Heart left ventricle (tissue), 16 donors: Measurements from ENCODE around the gene TTC8. TPM values are rescaled to one million over a fixed set of nuclear protein-coding genes. Genes with fewer than 3 reads are reported as not detected.

Source experiments
- ATAC-seq, 4 donors: fragments of 200-7000 bp; cut with Tn5 transposase; one replicate each; pipeline ENCODE4 v1.9.1; 2020 to 2022; ENCODE audit warnings: moderate library complexity in 4 of 4, mild to moderate bottlenecking in 3 of 4, moderate number of reproducible peaks in 1 of 4
- DNase-seq, 5 donors: peaks; one replicate each; pipeline ENCODE4 v3.0.0-alpha.2; 2020
- H3K27ac ChIP-seq, 12 donors: fragments of 200-600 bp; sonication (generic) in 4 of 12; one replicate each; pipeline versions ENCODE4 v1.5.0 to v1.8.0; 2016 to 2022; ENCODE audit warnings: mild to moderate bottlenecking in 2 of 12
- H3K27me3 ChIP-seq, 9 donors: fragments of 200-600 bp; sonication (generic) in 2 of 9; one replicate each; pipeline versions ENCODE4 v1.5.1 to v1.8.0; 2016 to 2022; ENCODE audit warnings: mild to moderate bottlenecking in 3 of 9
- H3K36me3 ChIP-seq, 9 donors: fragments of 200-600 bp; sonication (generic) in 2 of 9; one replicate each; pipeline versions ENCODE4 v1.5.0 to v1.8.0; 2018 to 2022; ENCODE audit warnings: mild to moderate bottlenecking in 2 of 9
- H3K4me1 ChIP-seq, 12 donors: fragments of 200-600 bp; sonication (generic) in 4 of 12; one replicate each; pipeline versions ENCODE4 v1.5.0 to v1.8.0; 2016 to 2022; ENCODE audit warnings: mild to moderate bottlenecking in 3 of 12
- H3K4me3 ChIP-seq, 12 donors: fragments of 200-600 bp; sonication (generic) in 4 of 12; one replicate each; pipeline versions ENCODE4 v1.5.0 to v1.8.0; 2017 to 2022; ENCODE audit warnings: mild to moderate bottlenecking in 9 of 12, moderate library complexity in 4 of 12
- H3K9me3 ChIP-seq, 12 donors: fragments of 200-600 bp; sonication (generic) in 4 of 12; one replicate each; pipeline versions ENCODE4 v1.5.0 to v1.8.0; 2016 to 2022; ENCODE audit warnings: mild to moderate bottlenecking in 1 of 12
- CTCF ChIP-seq, 12 donors: fragments of 200-600 bp; sonication (generic) in 4 of 12; IDR thresholded peaks; one replicate each; pipeline versions ENCODE4 v1.5.0 to v1.8.0; 2018 to 2022; ENCODE audit warnings: antibody characterized with exemption in 12 of 12, mild to moderate bottlenecking in 5 of 12
- POLR2A ChIP-seq, 2 donors: fragments of 450-650 bp; IDR thresholded peaks; one replicate each; pipeline ENCODE4 v1.6.1; 2017; ENCODE audit warnings: antibody characterized with exemption in 2 of 2, mild to moderate bottlenecking in 2 of 2, moderate library complexity in 2 of 2
- WGBS, 4 donors: extraction: QIAGEN DNeasy Blood & Tissue Kit in 2 of 4; methylation state at CpG; one replicate each; pipeline versions ENCODE4 v1.1.5 to v1.1.7; 2013 to 2018; 5-methylcytosine and 5-hydroxymethylcytosine counted together
- intact Hi-C, 10 donors: fragments of 100-400 bp; cut with DNase I; formaldehyde crosslinking; loops; one replicate each; pipeline versions ENCODE4 v1.11.1 to v1.14.2; 2022
- polyA plus RNA-seq, 2 donors: library from polyadenylated mRNA; stranded (reverse); fragments of 200-250 nt; gene quantifications; one replicate each; pipeline ENCODE4 v1.2.3, GENCODE V29; 2013
- total RNA-seq, 9 donors: library from RNA; depleted of rRNA in 2 of 9; stranded (reverse); fragments of >200 nt in 2 of 9; fragmentation: NEBNext Ultra II Directional in 3 of 9; extraction: Animal tissue kit (Norgen Biotek cat#: 25700) in 3 of 9; gene quantifications; one replicate each; pipeline versions ENCODE4 v1.1.0 to v1.2.4, GENCODE V29; 2016 to 2023
- donor health status: ischemic (EF 13 %, LVEDD 7.1; RV severe dilation, severe dysfunction).
- donor health status: healthy with polysubstance abuse.
- donor health status: DM: no; HTN: yes; CAD: no.
- donor health status: DM: no; HTN: no; CAD: no.
- donor health status: ischemic (EF 25% LVEDD 6.9; RV normal size, moderate dysfunction).
- donor health status: ischemic (EF 25% LVEDD 5.7; RV mildly dilated, moderate dysfunction).
- donor health status: healthy.
- donor health status: DM: yes; HTN: yes; CAD: no.
- donor health status: ischemic (EF 35%, LVEDD 5.7; RV mildly dilated, moderate dysfunction).
- donor health status: nonischemic (EF 11% LVEDD 7.7; RV severe dilation, severe dysfunction).
- donor health status: DM: yes; HTN: yes; CAD: no.
- donor health status: PGD.
- donor health status: ischemic (EF 29% LVEDD 5.4; RV normal size, mild dysfunction).
- donor health status: nonischemic (EF 23%, LVEDD 6.1; RV moderate dilation, normal function).

Gene TTC8
- total and polyA plus RNA-seq, 11 donors, result 4.5 to 18.3 (median 11.9) TPM

- Histone ChIP-seq H3K4me1 (no peaks in the 10 kb centered on the region), H3K9me3 (no peaks in the 10 kb centered on the region), H3K4me3 (no peak overlapping the region), H3K36me3 (peaks cover 0 to 56% (median 18%) of the 10 kb centered on the region in 9 donors), H3K27me3 (no peaks in the 10 kb centered on the region), H3K27ac (no peak overlapping the region)
- ATAC-seq, result no peak
- intact Hi-C loops, result no loop called here
- WGBS, 4 donors, result 90 to 93% (median 91%) methylated on average over 7 of the region's 7 CpGs
- TF ChIP-seq CTCF (IDR thresholded peaks at IDR 0.05) (no peak), POLR2A (IDR thresholded peaks at IDR 0.05) (no peak)
- no peak for DNase-seq
Observed at GRCh38 chr14:88870777-88871176, 46.3 kb downstream of the TTC8 start.

- WGBS, 4 donors, result 87 to 93% (median 92%) methylated on average over 3 of the region's 3 CpGs
- Histone ChIP-seq H3K9me3 (no peaks in the 10 kb centered on the region), H3K36me3 (peaks cover 0 to 59% (median 18%) of the 10 kb centered on the region in 9 donors), H3K4me3 (no peak overlapping the region), H3K27me3 (no peaks in the 10 kb centered on the region), H3K4me1 (no peaks in the 10 kb centered on the region), H3K27ac (no peak overlapping the region)
- ATAC-seq (no peak), DNase-seq (no peak)
- no peak for TF ChIP-seq POLR2A (IDR thresholded peaks at IDR 0.05)
- no peak for TF ChIP-seq CTCF (IDR thresholded peaks at IDR 0.05)
- intact Hi-C loops, result no loop called here
Observed at GRCh38 chr14:88871429-88871828, 47.0 kb downstream of the TTC8 start.

GRCh38 chr14:88872976-88873375 is 48.5 kb downstream of the TTC8 start:
- intact Hi-C loops, result no loop called here
- no peaks in the 10 kb centered on the region for H3K27me3 ChIP-seq
- no peaks in the 10 kb centered on the region for H3K9me3 ChIP-seq
- H3K36me3 ChIP-seq, result peaks cover 0 to 70% (median 22%) of the 10 kb centered on the region in 9 donors
- WGBS, 4 donors, result 68 to 77% (median 75%) methylated on average over 3 of the region's 3 CpGs
- no peak for TF ChIP-seq CTCF (IDR thresholded peaks at IDR 0.05)
- TF ChIP-seq POLR2A (IDR thresholded peaks at IDR 0.05), result no peak
- no peak overlapping the region for H3K27ac ChIP-seq
- H3K4me3 ChIP-seq, result no peak overlapping the region
- no peaks in the 10 kb centered on the region for H3K4me1 ChIP-seq
- DNase-seq (no peak), ATAC-seq (no peak)

- Histone ChIP-seq H3K9me3 (peaks cover 0 to 21% (median 5%) of the 10 kb centered on the region in 12 donors), H3K27ac (no peak overlapping the region), H3K4me3 (no peak overlapping the region), H3K36me3 (peaks cover 0 to 70% (median 21%) of the 10 kb centered on the region in 9 donors), H3K4me1 (no peaks in the 10 kb centered on the region), H3K27me3 (no peaks in the 10 kb centered on the region)
- no peak for DNase-seq
- 97 to 99% (median 98%) methylated on average over 2 of the region's 2 CpGs for WGBS, 4 donors
- no peak for ATAC-seq
- intact Hi-C loops, result no loop called here
- no peak for TF ChIP-seq POLR2A (IDR thresholded peaks at IDR 0.05)
- no peak for TF ChIP-seq CTCF (IDR thresholded peaks at IDR 0.05)
Observed at GRCh38 chr14:88877192-88877591, 52.7 kb downstream of the TTC8 start.
